Pancreas (tissue), 10 donors: ENCODE data around the gene TGFB2. TPM values are rescaled to one million over a fixed set of nuclear protein-coding genes. Genes with fewer than 3 reads are reported as not detected.

Experiments used
- ATAC-seq, 4 donors: fragments of 200-7000 bp; cut with Tn5 transposase; one replicate each; pipeline versions ENCODE4 v1.8.0 to v1.9.1; 2020; ENCODE audit warnings: mild to moderate bottlenecking in 4 of 4, moderate library complexity in 4 of 4
- DNase-seq, 6 donors: peaks; one replicate each; pipeline ENCODE4 v3.0.0-alpha.2; 2020
- FAIRE-seq: peaks from 2 replicates; lab custom pipeline; 2012; peaks lifted over from hg19 to GRCh38; lab: Jason Lieb, UNC
- H3K27ac ChIP-seq, 4 donors: fragments of 200-600 bp; sonication (generic); 1 replicate in 3 of 4; 2 replicates in 1 of 4; pipeline versions ENCODE4 v1.5.0 to v1.8.0; 2020
- H3K27me3 ChIP-seq, 4 donors: fragments of 200-600 bp; one replicate each; pipeline ENCODE4 v1.8.0; 2021
- H3K36me3 ChIP-seq, 3 donors: fragments of 200-600 bp; sonication (generic) in 1 of 3; one replicate each; pipeline versions ENCODE4 v1.5.0 to v1.8.0; 2020 to 2021
- H3K4me1 ChIP-seq, 3 donors: fragments of 200-600 bp; one replicate each; pipeline ENCODE4 v1.8.0; 2021
- H3K4me3 ChIP-seq, 4 donors: fragments of 200-600 bp; sonication (generic) in 2 of 4; one replicate each; pipeline versions ENCODE4 v1.5.0 to v1.8.0; 2020 to 2021
- H3K9me3 ChIP-seq, 4 donors: fragments of 200-600 bp; one replicate each; pipeline ENCODE4 v1.8.0; 2021
- WGBS, 2 donors: extraction: QIAGEN DNeasy Blood & Tissue Kit; methylation state at CpG; one replicate each; pipeline ENCODE4 v1.1.7; 2013; 5-methylcytosine and 5-hydroxymethylcytosine counted together
- intact Hi-C, 3 donors: fragments of 100-400 bp; cut with DNase I; formaldehyde crosslinking; loops; one replicate each; pipeline versions ENCODE4 v1.11.1 to v1.14.2; 2022
- polyA plus RNA-seq, 2 donors: library from polyadenylated mRNA; stranded (reverse); fragments of 200-250 nt; gene quantifications; one replicate each; pipeline ENCODE4 v1.2.3, GENCODE V29; 2013
- total RNA-seq, 6 donors: library from RNA; stranded (reverse); fragmentation: NEBNext Ultra II Directional in 4 of 6; extraction: Animal tissue kit (Norgen Biotek cat#: 25700) in 4 of 6; gene quantifications; one replicate each; pipeline versions ENCODE4 v1.2.1 to v1.2.4, GENCODE V29; 2021 to 2023
- TF ChIP-seq, protein P1 (sequence below), 4 donors: fragments of 200-600 bp; sonication (generic) in 3 of 4; IDR thresholded peaks; one replicate each; pipeline versions ENCODE4 v1.5.0 to v1.8.0; 2021; ENCODE audit warnings: antibody characterized with exemption in 4 of 4
- donor health status: healthy with polysubstance abuse.
- donor health status: DM: no; HTN: no; CAD: no; lungs with moderate emphysema.
- donor health status: DM: no; HTN: no; CAD: no.
- donor health status: control.
- donor health status: control.
- donor health status: Bipolar disorder and iron deficiency.
- donor health status: DM: yes; HTN: yes; CAD: no.
- donor health status: DM: no; HTN: no; CAD: no.
- donor health status: DM: no; HTN: no; CAD: no.
- donor health status: DM: yes; HTN: yes; CAD: no.

The TGFB2 gene
- total RNA-seq (10 to 100 TPM in 2 of 6 donors, 1 to 10 TPM in 4; 2.3 to 20.3 (median 3.4) TPM), polyA plus RNA-seq (1 to 10 TPM; 1.6 to 2.1 TPM)

DNA sequence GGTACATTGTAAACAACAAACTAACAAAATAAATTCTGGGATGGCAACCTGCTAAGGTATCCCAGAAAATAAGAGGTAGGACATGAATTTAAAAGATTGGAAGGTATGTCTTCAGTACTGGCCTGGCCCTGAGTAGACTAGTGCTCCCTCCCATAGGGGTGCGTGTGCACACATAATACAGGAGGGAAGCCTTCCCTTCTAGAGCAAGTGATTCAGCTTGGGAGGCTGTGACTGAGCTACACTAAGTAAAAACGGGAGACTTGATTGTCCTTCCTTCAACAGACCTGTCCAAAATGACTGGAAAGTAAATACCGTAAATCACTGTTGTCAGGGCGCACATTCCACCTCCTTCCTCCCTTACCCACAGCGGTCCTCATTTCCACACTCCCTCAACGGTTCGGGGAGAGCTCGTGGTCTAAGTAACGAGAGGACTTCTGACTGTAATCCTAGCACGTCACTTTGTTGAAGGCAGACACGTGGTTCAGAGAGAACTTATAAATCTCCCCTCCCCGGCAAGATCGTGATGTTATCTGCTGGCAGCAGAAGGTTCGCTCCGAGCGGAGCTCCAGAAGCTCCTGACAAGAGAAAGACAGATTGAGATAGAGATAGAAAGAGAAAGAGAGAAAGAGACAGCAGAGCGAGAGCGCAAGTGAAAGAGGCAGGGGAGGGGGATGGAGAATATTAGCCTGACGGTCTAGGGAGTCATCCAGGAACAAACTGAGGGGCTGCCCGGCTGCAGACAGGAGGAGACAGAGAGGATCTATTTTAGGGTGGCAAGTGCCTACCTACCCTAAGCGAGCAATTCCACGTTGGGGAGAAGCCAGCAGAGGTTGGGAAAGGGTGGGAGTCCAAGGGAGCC lies at the start of gene TGFB2:
TSS of gene TGFB2 (plus strand) at position 523 of the 859 bp plus-strand sequence. CDS start 1,366 bp downstream, outside the sequence.
- 4 to 5% methylated on average over 22 of the region's 22 CpGs for WGBS, 2 donors
- FAIRE-seq (no peak), ATAC-seq (peak; percentile 49 to 70 (median 58)), DNase-seq (peak in 3 of 6 donors; percentile 24 to 45 (median 41))
- TF ChIP-seq, protein P1, sequence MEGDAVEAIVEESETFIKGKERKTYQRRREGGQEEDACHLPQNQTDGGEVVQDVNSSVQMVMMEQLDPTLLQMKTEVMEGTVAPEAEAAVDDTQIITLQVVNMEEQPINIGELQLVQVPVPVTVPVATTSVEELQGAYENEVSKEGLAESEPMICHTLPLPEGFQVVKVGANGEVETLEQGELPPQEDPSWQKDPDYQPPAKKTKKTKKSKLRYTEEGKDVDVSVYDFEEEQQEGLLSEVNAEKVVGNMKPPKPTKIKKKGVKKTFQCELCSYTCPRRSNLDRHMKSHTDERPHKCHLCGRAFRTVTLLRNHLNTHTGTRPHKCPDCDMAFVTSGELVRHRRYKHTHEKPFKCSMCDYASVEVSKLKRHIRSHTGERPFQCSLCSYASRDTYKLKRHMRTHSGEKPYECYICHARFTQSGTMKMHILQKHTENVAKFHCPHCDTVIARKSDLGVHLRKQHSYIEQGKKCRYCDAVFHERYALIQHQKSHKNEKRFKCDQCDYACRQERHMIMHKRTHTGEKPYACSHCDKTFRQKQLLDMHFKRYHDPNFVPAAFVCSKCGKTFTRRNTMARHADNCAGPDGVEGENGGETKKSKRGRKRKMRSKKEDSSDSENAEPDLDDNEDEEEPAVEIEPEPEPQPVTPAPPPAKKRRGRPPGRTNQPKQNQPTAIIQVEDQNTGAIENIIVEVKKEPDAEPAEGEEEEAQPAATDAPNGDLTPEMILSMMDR (IDR thresholded peaks at IDR 0.05), result no peak
- peaks cover 0 to 5% (median 0%) of the 10 kb centered on the region in 3 donors for H3K4me1 ChIP-seq
- peak within 1 kb of the TSS; percentile 60 to 85 (median 69) for H3K27ac ChIP-seq
- intact Hi-C loops, result no loop called here
- H3K27me3 ChIP-seq, result no peaks in the 10 kb centered on the region
- peak within 1 kb of the TSS; percentile 49 to 62 (median 54) for H3K4me3 ChIP-seq
- H3K36me3 ChIP-seq, result no peaks in the 10 kb centered on the region
- no peaks in the 10 kb centered on the region for H3K9me3 ChIP-seq

DNA sequence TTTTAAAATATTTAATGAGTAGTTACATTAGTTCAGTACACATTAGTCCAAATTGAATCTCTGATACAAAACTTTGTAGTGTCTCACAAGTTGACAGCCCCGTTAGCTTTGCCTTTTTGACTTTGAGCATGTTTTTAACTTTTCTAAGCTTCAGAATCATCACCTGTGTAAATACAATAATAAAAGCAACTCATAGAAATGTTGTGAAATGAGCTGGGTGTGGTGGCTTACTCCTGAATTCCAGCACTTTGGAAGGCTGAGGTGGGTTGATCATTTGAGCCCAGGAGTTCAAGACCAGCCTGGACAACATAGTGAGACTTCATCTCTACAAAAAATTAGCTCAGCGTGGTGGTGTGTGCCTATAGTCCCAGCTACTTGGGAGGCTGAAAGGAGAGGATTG lies 49.0 kb upstream of the TGFB2 start:
- Histone ChIP-seq H3K9me3 (no peaks in the 10 kb centered on the region), H3K27me3 (no peaks in the 10 kb centered on the region), H3K4me1 (peaks cover 0 to 3% (median 3%) of the 10 kb centered on the region in 3 donors), H3K4me3 (no peak overlapping the region), H3K27ac (no peak overlapping the region), H3K36me3 (no peaks in the 10 kb centered on the region)
- ATAC-seq (no peak), DNase-seq (no peak), FAIRE-seq (no peak)
- WGBS, 2 donors, result 94 to 98% methylated on average over 2 of the region's 2 CpGs
- TF ChIP-seq, protein P1 (IDR thresholded peaks at IDR 0.05), result no peak
- intact Hi-C loops, result no loop called here

DNA sequence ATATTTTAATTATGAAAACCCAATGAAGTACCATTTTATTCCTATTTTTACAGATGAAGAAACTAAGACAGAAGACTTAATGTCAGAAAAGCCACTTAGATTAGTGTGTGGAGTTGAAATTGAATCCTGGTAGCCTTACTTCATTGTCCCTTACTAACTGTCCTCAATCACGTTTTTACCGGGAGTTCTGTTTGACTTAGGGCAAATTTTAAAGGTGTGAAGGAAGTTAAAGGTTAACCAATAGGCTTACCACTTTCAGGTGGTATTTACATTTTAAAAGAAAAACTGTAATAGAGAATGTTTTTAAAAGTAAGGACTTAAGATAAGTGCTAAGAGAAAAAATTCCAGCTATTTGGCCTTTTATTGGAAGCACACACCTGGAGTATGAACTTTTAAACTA lies 47.7 kb upstream of the TGFB2 start:
- no peaks in the 10 kb centered on the region for H3K27me3 ChIP-seq
- intact Hi-C loops, result no loop called here
- peaks cover 4 to 7% (median 6%) of the 10 kb centered on the region in 3 donors for H3K4me1 ChIP-seq
- no peak overlapping the region for H3K4me3 ChIP-seq
- TF ChIP-seq, protein P1 (IDR thresholded peaks at IDR 0.05), result no peak
- ATAC-seq, result no peak
- no peak for FAIRE-seq
- H3K27ac ChIP-seq, result no peak overlapping the region
- no peaks in the 10 kb centered on the region for H3K9me3 ChIP-seq
- DNase-seq, result no peak
- 6 to 18% methylated on average over 2 of the region's 2 CpGs for WGBS, 2 donors
- H3K36me3 ChIP-seq, result no peaks in the 10 kb centered on the region

DNA sequence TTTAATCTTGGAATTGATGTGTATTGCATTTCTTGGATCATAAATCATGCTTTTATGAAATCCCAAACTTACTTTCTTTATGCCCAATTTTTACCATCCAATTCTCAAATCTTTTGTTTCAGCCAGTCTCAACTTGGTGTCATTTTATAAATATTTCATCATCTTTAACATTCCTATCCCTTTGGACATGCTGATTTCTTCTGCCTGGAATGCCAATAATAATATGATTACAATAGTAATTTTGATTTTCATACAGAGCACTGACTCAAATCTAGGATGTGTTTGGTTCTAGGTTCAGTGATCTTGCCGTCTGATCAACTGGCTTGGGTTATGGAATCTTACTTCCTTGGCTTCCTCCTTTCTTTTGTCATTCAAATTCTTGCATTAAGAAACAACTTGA lies 47.3 kb upstream of the TGFB2 start:
- H3K4me1 ChIP-seq, result peaks cover 6 to 10% (median 6%) of the 10 kb centered on the region in 3 donors
- TF ChIP-seq, protein P1 (IDR thresholded peaks at IDR 0.05), result no peak
- no peaks in the 10 kb centered on the region for H3K36me3 ChIP-seq
- WGBS, 2 donors, result 83 to 85% methylated on average over 1 of the region's 1 CpG
- H3K4me3 ChIP-seq, result no peak overlapping the region
- intact Hi-C loops, result no loop called here
- H3K27me3 ChIP-seq, result no peaks in the 10 kb centered on the region
- FAIRE-seq, result no peak
- no peak for DNase-seq
- no peak overlapping the region for H3K27ac ChIP-seq
- no peaks in the 10 kb centered on the region for H3K9me3 ChIP-seq
- no peak for ATAC-seq

DNA sequence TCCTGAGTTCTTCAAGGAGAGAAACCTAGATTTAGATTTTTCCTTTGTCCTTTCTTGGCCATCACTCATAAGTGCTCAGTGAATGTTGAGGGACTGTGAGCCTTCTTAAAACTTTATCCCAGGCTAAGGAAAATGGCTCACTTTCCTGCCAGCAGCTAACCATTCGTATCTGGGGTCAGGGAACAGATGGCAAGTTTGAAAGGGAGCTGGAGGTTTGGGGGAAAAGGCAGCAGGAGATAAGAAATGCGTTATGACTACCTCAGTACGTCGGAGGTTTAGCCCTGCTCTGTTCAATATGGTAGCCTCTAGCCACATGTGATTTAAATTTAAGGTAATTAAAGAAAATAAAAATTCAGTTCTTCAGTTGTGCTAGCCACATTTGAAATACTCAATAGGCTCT lies 46.7 kb upstream of the TGFB2 start:
- Histone ChIP-seq H3K4me3 (no peak overlapping the region), H3K27ac (no peak overlapping the region), H3K4me1 (peaks cover 6 to 10% (median 6%) of the 10 kb centered on the region in 3 donors), H3K36me3 (no peaks in the 10 kb centered on the region), H3K27me3 (no peaks in the 10 kb centered on the region), H3K9me3 (no peaks in the 10 kb centered on the region)
- intact Hi-C loops, result no loop called here
- no peak for FAIRE-seq
- DNase-seq, result no peak
- TF ChIP-seq, protein P1 (IDR thresholded peaks at IDR 0.05), result no peak
- 72 to 76% methylated on average over 4 of the region's 4 CpGs for WGBS, 2 donors
- no peak for ATAC-seq
